Stomach (tissue), 9 donors: Measurements from ENCODE around the gene THADA. TPM values are rescaled to one million over a fixed set of nuclear protein-coding genes. Genes with fewer than 3 reads are reported as not detected.

Source experiments
- DNase-seq, 2 donors: peaks; one replicate each; pipeline versions ENCODE4 v3.0.0 to v3.0.0-alpha.2; 2013 to 2019
- H3K27ac ChIP-seq, 5 donors: fragments of 200-600 bp in 4 of 5; sonication (generic) in 4 of 5; one replicate each; pipeline ENCODE4 v1.5.1; 2013 to 2019; ENCODE audit warnings: mild to moderate bottlenecking in 1 of 5, moderate library complexity in 1 of 5
- H3K27me3 ChIP-seq, 3 donors: fragments of 200-600 bp; sonication (generic); one replicate each; pipeline ENCODE4 v1.5.1; 2017 to 2019; ENCODE audit warnings: mixed run types in 1 of 3
- H3K36me3 ChIP-seq, 4 donors: fragments of 200-600 bp; sonication (generic); 1 replicate in 3 of 4; 2 replicates in 1 of 4; pipeline ENCODE4 v1.5.1; 2016 to 2019
- H3K4me1 ChIP-seq, 4 donors: fragments of 200-600 bp; sonication (generic); one replicate each; pipeline ENCODE4 v1.5.1; 2016 to 2019
- H3K4me3 ChIP-seq, 4 donors: fragments of 200-600 bp; sonication (generic) in 3 of 4; one replicate each; pipeline ENCODE4 v1.5.1; 2016 to 2019; ENCODE audit warnings: mild to moderate bottlenecking in 1 of 4
- H3K9me3 ChIP-seq, 4 donors: fragments of 200-600 bp; sonication (generic); one replicate each; pipeline ENCODE4 v1.5.1; 2016 to 2019
- EP300 ChIP-seq: sonication (generic); formaldehyde crosslinking; IDR thresholded peaks from one replicate; pipeline ENCODE4 v1.6.1; 2017; ENCODE audit warnings: antibody characterized with exemption
- POLR2A ChIP-seq, 4 donors: fragments of 450-650 bp; IDR thresholded peaks; one replicate each; pipeline ENCODE4 v1.6.1; 2016; ENCODE audit warnings: antibody characterized with exemption in 4 of 4, control low read depth in 2 of 4, mild to moderate bottlenecking in 1 of 4, moderate library complexity in 1 of 4
- POLR2AphosphoS5 ChIP-seq, 3 donors: sonication (generic); formaldehyde crosslinking; IDR thresholded peaks; one replicate each; pipeline ENCODE4 v1.6.1; 2016; ENCODE audit warnings: antibody characterized with exemption in 3 of 3
- WGBS, 5 donors: extraction: QIAGEN DNeasy Blood & Tissue Kit in 3 of 5; methylation state at CpG; one replicate each; pipeline versions ENCODE4 v1.1.5 to v1.1.7; 2013 to 2018; 5-methylcytosine and 5-hydroxymethylcytosine counted together
- intact Hi-C: fragments of 100-400 bp; cut with DNase I; formaldehyde crosslinking; loops from one replicate; pipeline ENCODE4 v1.15.1; 2023; ENCODE audit warnings: low total_unique reads
- polyA plus RNA-seq, 3 donors: library from polyadenylated mRNA; stranded (reverse); fragments of 200-250 nt; gene quantifications; one replicate each; pipeline ENCODE4 v1.2.3, GENCODE V29; 2013
- total RNA-seq, 5 donors: library from RNA; depleted of rRNA; stranded (reverse); fragments of >200 nt; gene quantifications; one replicate each; pipeline versions ENCODE4 v1.1.0 to v1.2.3, GENCODE V29; 2014 to 2016
- TF ChIP-seq, protein P1 (sequence below), 7 experiments: fragments of 450-650 bp in 4 of 7; fragments of 200-600 bp in 3 of 7; sonication (generic) in 3 of 7; IDR thresholded peaks; one replicate each; pipeline ENCODE4 v1.5.1; 2016 to 2019; ENCODE audit warnings: antibody characterized with exemption in 7 of 7, control low read depth in 2 of 7, mild to moderate bottlenecking in 1 of 7
- donor health status: healthy with polysubstance abuse.
- donor health status: Bipolar disorder and iron deficiency.
- donor health status: healthy.

Gene THADA
- total and polyA plus RNA-seq, 8 donors: 8.0 to 109 (median 31.9) TPM

GRCh38 chr2:43490252-43490786, 105.5 kb downstream of the THADA start:
- H3K27ac ChIP-seq: no peak overlapping the region
- 63 to 81% (median 78%) methylated on average over 1 of the region's 1 CpG for WGBS, 5 donors

GRCh38 chr2:43488737-43489136, 107.1 kb downstream of the THADA start:
- intact Hi-C loops: no loop called here
- 74 to 85% (median 79%) methylated on average over 3 of the region's 3 CpGs for WGBS, 5 donors
- no peak for DNase-seq
- H3K27ac ChIP-seq: no peak overlapping the region
- no peaks in the 10 kb centered on the region for H3K9me3 ChIP-seq
- H3K4me1 ChIP-seq: peaks cover 0 to 37% (median 13%) of the 10 kb centered on the region in 4 donors
- no peak overlapping the region for H3K4me3 ChIP-seq
- H3K27me3 ChIP-seq: no peaks in the 10 kb centered on the region
- H3K36me3 ChIP-seq: no peaks in the 10 kb centered on the region
- no peak for TF ChIP-seq EP300
- TF ChIP-seq POLR2A (IDR thresholded peaks at IDR 0.05): no peak
- TF ChIP-seq, protein P1, sequence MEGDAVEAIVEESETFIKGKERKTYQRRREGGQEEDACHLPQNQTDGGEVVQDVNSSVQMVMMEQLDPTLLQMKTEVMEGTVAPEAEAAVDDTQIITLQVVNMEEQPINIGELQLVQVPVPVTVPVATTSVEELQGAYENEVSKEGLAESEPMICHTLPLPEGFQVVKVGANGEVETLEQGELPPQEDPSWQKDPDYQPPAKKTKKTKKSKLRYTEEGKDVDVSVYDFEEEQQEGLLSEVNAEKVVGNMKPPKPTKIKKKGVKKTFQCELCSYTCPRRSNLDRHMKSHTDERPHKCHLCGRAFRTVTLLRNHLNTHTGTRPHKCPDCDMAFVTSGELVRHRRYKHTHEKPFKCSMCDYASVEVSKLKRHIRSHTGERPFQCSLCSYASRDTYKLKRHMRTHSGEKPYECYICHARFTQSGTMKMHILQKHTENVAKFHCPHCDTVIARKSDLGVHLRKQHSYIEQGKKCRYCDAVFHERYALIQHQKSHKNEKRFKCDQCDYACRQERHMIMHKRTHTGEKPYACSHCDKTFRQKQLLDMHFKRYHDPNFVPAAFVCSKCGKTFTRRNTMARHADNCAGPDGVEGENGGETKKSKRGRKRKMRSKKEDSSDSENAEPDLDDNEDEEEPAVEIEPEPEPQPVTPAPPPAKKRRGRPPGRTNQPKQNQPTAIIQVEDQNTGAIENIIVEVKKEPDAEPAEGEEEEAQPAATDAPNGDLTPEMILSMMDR (IDR thresholded peaks at IDR 0.05): no peak
- TF ChIP-seq POLR2AphosphoS5 (IDR thresholded peaks at IDR 0.05): no peak

More at GRCh38 chr2:43490252-43490786, 105.5 kb downstream of the THADA start:
- no peak for DNase-seq
- TF ChIP-seq, protein P1 (IDR thresholded peaks at IDR 0.05): no peak
- TF ChIP-seq POLR2A (IDR thresholded peaks at IDR 0.05): no peak
- TF ChIP-seq EP300: no peak
- TF ChIP-seq POLR2AphosphoS5 (IDR thresholded peaks at IDR 0.05): no peak
- Histone ChIP-seq H3K9me3 (no peaks in the 10 kb centered on the region), H3K4me3 (no peak overlapping the region), H3K36me3 (peaks cover 0 to 3% (median 0%) of the 10 kb centered on the region in 4 donors), H3K27me3 (no peaks in the 10 kb centered on the region), H3K4me1 (peaks cover 0 to 25% (median 9%) of the 10 kb centered on the region in 4 donors)
- intact Hi-C loops: no loop called here

- no peak overlapping the region for H3K4me3 ChIP-seq
- peak overlapping the region in 3 of 5 donors; percentile 16 to 67 (median 29) for H3K27ac ChIP-seq
- intact Hi-C loops: no loop called here
- peak in 1 of 2 donors; percentile 29 for DNase-seq
- TF ChIP-seq POLR2AphosphoS5 (IDR thresholded peaks at IDR 0.05): no peak
- no peak for TF ChIP-seq EP300
- TF ChIP-seq, protein P1 (IDR thresholded peaks at IDR 0.05): no peak
- TF ChIP-seq POLR2A (IDR thresholded peaks at IDR 0.05): no peak
- H3K9me3 ChIP-seq: no peaks in the 10 kb centered on the region
- peaks cover 4 to 57% (median 24%) of the 10 kb centered on the region in 4 donors for H3K4me1 ChIP-seq
- no peaks in the 10 kb centered on the region for H3K27me3 ChIP-seq
- H3K36me3 ChIP-seq: no peaks in the 10 kb centered on the region
Measured at GRCh38 chr2:43486603-43487002, 109.2 kb downstream of the THADA start.

GRCh38 chr2:43484323-43484930, 111.4 kb downstream of the THADA start:
- H3K4me3 ChIP-seq: no peak overlapping the region
- H3K27ac ChIP-seq: peak overlapping the region in 4 of 5 donors; percentile 3 to 71 (median 63)
- H3K36me3 ChIP-seq: peaks cover 0 to 4% (median 2%) of the 10 kb centered on the region in 4 donors
- TF ChIP-seq, protein P1 (IDR thresholded peaks at IDR 0.05): peak in 5 of 7 experiments; percentile 43 to 70 (median 59)
- no peak for TF ChIP-seq POLR2AphosphoS5 (IDR thresholded peaks at IDR 0.05)
- H3K9me3 ChIP-seq: no peaks in the 10 kb centered on the region
- intact Hi-C loops: no loop called here
- peaks cover 4 to 52% (median 24%) of the 10 kb centered on the region in 4 donors for H3K4me1 ChIP-seq
- DNase-seq: peak in 1 of 2 donors; percentile 93
- H3K27me3 ChIP-seq: no peaks in the 10 kb centered on the region
